Ureter (tissue), 1 donor: ENCODE measurements around the gene CHST15. TPM values are rescaled to one million over a fixed set of nuclear protein-coding genes. Genes with fewer than 3 reads are reported as not detected.

Experiments
- DNase-seq: peaks from one replicate; pipeline ENCODE4 v3.0.0-alpha.2; 2020; ENCODE audit warnings: low spot score
- total RNA-seq: library from RNA; stranded (reverse); gene quantifications from one replicate; pipeline ENCODE4 v1.2.4, GENCODE V29; 2023
- donor health status: DM: yes; HTN: yes; CAD: no.

CHST15 gene
- total RNA-seq, 1 donor from 2014 or later, result 15.7 TPM

- no peak for DNase-seq
These were observed 27.8 kb downstream of the CHST15 start for GRCh38 chr10:124065382-124066125.

- DNase-seq, result no peak
These were observed 28.7 kb downstream of the CHST15 start for GRCh38 chr10:124064676-124065075.

GRCh38 chr10:124063750-124064603, 29.4 kb downstream of the CHST15 start:
- no peak for DNase-seq

- DNase-seq, result no peak
These were observed 31.0 kb downstream of the CHST15 start for GRCh38 chr10:124062390-124062789.

- no peak for DNase-seq
These were observed 32.4 kb downstream of the CHST15 start for GRCh38 chr10:124061030-124061429.

- DNase-seq, result no peak
These were observed 33.2 kb downstream of the CHST15 start for GRCh38 chr10:124060148-124060720.

- no peak for DNase-seq
These were observed 33.8 kb downstream of the CHST15 start for GRCh38 chr10:124059551-124059950.

GRCh38 chr10:124058346-124059003, 34.9 kb downstream of the CHST15 start:
- no peak for DNase-seq

- no peak for DNase-seq
These were observed 35.8 kb downstream of the CHST15 start for GRCh38 chr10:124057601-124058000.

GRCh38 chr10:124056337-124056980, 36.9 kb downstream of the CHST15 start:
- no peak for DNase-seq

GRCh38 chr10:124053971-124054370, 39.4 kb downstream of the CHST15 start:
- DNase-seq, result no peak

- no peak for DNase-seq
These were observed 40.8 kb downstream of the CHST15 start for GRCh38 chr10:124052561-124052960.

- DNase-seq, result no peak
These were observed 43.1 kb downstream of the CHST15 start for GRCh38 chr10:124050021-124051015.

- DNase-seq, result no peak
These were observed 43.9 kb downstream of the CHST15 start for GRCh38 chr10:124049484-124049883.

GRCh38 chr10:124048371-124049290, 44.8 kb downstream of the CHST15 start:
- DNase-seq, result no peak

- no peak for DNase-seq
These were observed 45.8 kb downstream of the CHST15 start for GRCh38 chr10:124047427-124048152.

- no peak for DNase-seq
These were observed 47.5 kb downstream of the CHST15 start for GRCh38 chr10:124045801-124046355.

- no peak for DNase-seq
These were observed 48.1 kb downstream of the CHST15 start for GRCh38 chr10:124045276-124045675.
